HepG2 (cell line): ENCODE measurements around the gene TRPT1. TPM values are rescaled to one million over a fixed set of nuclear protein-coding genes. Genes with fewer than 3 reads are reported as not detected.

Experiments
- CREM ChIP-seq, 2 experiments: sonication (generic) in 1 of 2; formaldehyde crosslinking in 1 of 2; IDR thresholded peaks; 2 replicates each; pipeline versions ENCODE4 v1.4.0 to v1.6.1; 2016 to 2020; ENCODE audit warnings: antibody characterized with exemption in 1 of 2, mild to moderate bottlenecking in 1 of 2, missing genetic modification reagents in 1 of 2
- NFAT5 ChIP-seq: sonication (generic); formaldehyde crosslinking; IDR thresholded peaks from 2 replicates; pipeline ENCODE4 v1.4.0; 2020; ENCODE audit warnings: missing genetic modification reagents
- NFATC3 ChIP-seq: sonication (generic); formaldehyde crosslinking; IDR thresholded peaks from 2 replicates; pipeline ENCODE4 v1.5.1; 2020; ENCODE audit warnings: mild to moderate bottlenecking, missing genetic modification reagents
- ZNF343 ChIP-seq: sonication (generic); formaldehyde crosslinking; IDR thresholded peaks from 2 replicates; pipeline ENCODE4 v1.4.0; 2020; ENCODE audit warnings: mild to moderate bottlenecking, missing genetic modification reagents
- ZNF407 ChIP-seq: sonication (generic); formaldehyde crosslinking; IDR thresholded peaks from one replicate; pipeline ENCODE4 v1.5.1; 2020; ENCODE audit warnings: mild to moderate bottlenecking, missing genetic modification reagents; ENCODE audit errors: not compliant biosample characterization
- ZNF503 ChIP-seq: sonication (generic); formaldehyde crosslinking; IDR thresholded peaks from 2 replicates; pipeline ENCODE4 v1.4.0; 2020; ENCODE audit warnings: missing genetic modification reagents
- ZNF597 ChIP-seq: sonication (generic); formaldehyde crosslinking; IDR thresholded peaks from 2 replicates; pipeline ENCODE4 v1.5.0; 2020; ENCODE audit warnings: missing genetic modification reagents
- ZNF616 ChIP-seq: sonication (generic); formaldehyde crosslinking; IDR thresholded peaks from 2 replicates; pipeline ENCODE4 v1.5.0; 2020; ENCODE audit warnings: low read depth, mild to moderate bottlenecking, missing genetic modification reagents
- ZNF709 ChIP-seq: sonication (generic); formaldehyde crosslinking; IDR thresholded peaks from 2 replicates; pipeline ENCODE4 v1.5.0; 2020; ENCODE audit warnings: mild to moderate bottlenecking, missing genetic modification reagents
- polyA plus RNA-seq, 8 experiments: library from polyadenylated mRNA; depleted of rRNA in 3 of 8; stranded (reverse) in 7 of 8; unstranded in 1 of 8; fragments of >200 nt; fragmentation: Illumina TruSeq in 4 of 8; extraction: Trizol in 4 of 8; gene quantifications; 2 replicates each; pipeline versions ENCODE4 v1.2.1 to v1.2.3, GENCODE V29; 2011 to 2016; ENCODE audit warnings: low read depth in 4 of 8, missing spikeins in 1 of 8, mixed read lengths in 1 of 8; ENCODE audit not compliant: insufficient read depth in 1 of 8
- total RNA-seq, 5 experiments: library from RNA; depleted of rRNA; stranded (reverse); fragments of >200 nt; fragmentation: Illumina TruSeq; extraction: Trizol; gene quantifications; 2 replicates each; pipeline ENCODE4 v1.2.3, GENCODE V29; 2016; ENCODE audit warnings: low read depth in 1 of 5

TRPT1 gene
- total and polyA plus RNA-seq, 2 of the 13 experiments (the other 11 are each of a cell fraction or from before 2014, with no cell fraction given) = 24.8 to 40.7 TPM

GRCh38 chr11:64241491-64242374 is 15.7 kb upstream of the TRPT1 start (continued):
- no peak for TF ChIP-seq ZNF407
- 0 out of 2 replicates have a peak, but pooled peaks have one; percentile 47 for TF ChIP-seq NFATC3 (CRISPR knock-in tag)
- TF ChIP-seq CREM (IDR thresholded peaks at IDR 0.05) = no peak
- no peak for TF ChIP-seq CREM (CRISPR knock-in tag; IDR thresholded peaks at IDR 0.05)
- no peak; the same call in 1 of the 2 replicates for TF ChIP-seq ZNF709 (CRISPR knock-in tag)
- TF ChIP-seq ZNF343 (CRISPR knock-in tag) = peak; percentile 10; the same call in 1 of the 2 replicates
- peak; percentile 56; the same call in 1 of the 2 replicates for TF ChIP-seq NFAT5 (CRISPR knock-in tag)
- no peak for TF ChIP-seq ZNF503
- no peak for TF ChIP-seq ZNF597 (CRISPR knock-in tag)
- no peak for TF ChIP-seq ZNF616 (CRISPR knock-in tag)
